HCT116 (cell line): ENCODE results near the gene GPR89B. TPM values are rescaled to one million over a fixed set of nuclear protein-coding genes. Genes with fewer than 3 reads are reported as not detected.
A peak's percentile ranks its signal among the peaks of the same experiment; 100 is the strongest.
"Not testable (repeated sequence)": the region's sequence is repeated elsewhere in the genome, so short reads cannot be mapped to it uniquely, and the experiment has no call there.

Source experiments
- ATAC-seq: fragments of 200-7000 bp; cut with Tn5 transposase; 2 replicates; pipeline ENCODE4 v1.9.1; 2020; ENCODE audit warnings: mild to moderate bottlenecking, moderate library complexity
- BruUV-seq: library from RNA; stranded (reverse); fragments of 400-500 nt; replicated peaks from 2 replicates; lab custom pipeline; 2021; lab: Mats Ljungman, UMichigan
- CTCF ChIA-PET: fragments of 300-600 bp; sonication (Branson Sonifier 250); formaldehyde crosslinking; loops from one replicate; lab custom pipeline; 2021; ENCODE audit warnings: antibody characterized with exemption; lab: Charles Lee
- POLR2A ChIA-PET: fragments of 300-600, 350-600 bp; sonication (Branson Sonifier 250); formaldehyde crosslinking; loops from one replicate; lab custom pipeline; 2021; ENCODE audit warnings: antibody characterized with exemption; lab: Charles Lee
- RAD21 ChIA-PET, 2 experiments: fragments of 300-600 bp; sonication (Branson Sonifier 250); formaldehyde crosslinking; loops; one replicate each; lab custom pipeline; 2023; ENCODE audit warnings: low total read pairs in 2 of 2; ENCODE audit not compliant: uncharacterized antibody in 2 of 2, unreplicated experiment in 2 of 2, low non-redundant PET in 1 of 2; lab: Charles Lee
- DNase-seq: peaks from one replicate; pipeline ENCODE4 v3.0.0-alpha.2; 2010; ENCODE audit warnings: low read depth, low spot score
- H2AFZ ChIP-seq: fragments of 200-600 bp; shearing (Covaris generic), sonication (generic); 2 replicates; pipeline ENCODE4 v1.6.1; 2017; ENCODE audit warnings: low read depth, mixed run types, mixed read lengths, antibody characterized with exemption, low read length; ENCODE audit not compliant: poor library complexity, severe bottlenecking
- H3K27ac ChIP-seq: 2 replicates; pipeline ENCODE4 v1.5.1; 2012; ENCODE audit warnings: low read depth, low read length
- H3K27me3 ChIP-seq: fragments of 200-600 bp; sonication (generic); 2 replicates; pipeline ENCODE4 v1.6.1; 2016; ENCODE audit warnings: mixed run types, low read length, mixed read lengths; ENCODE audit not compliant: insufficient read depth
- H3K36me3 ChIP-seq, 2 experiments: fragments of 200-500 bp in 1 of 2; fragments of 200-600 bp in 1 of 2; sonication (Bioruptor generic) in 1 of 2; sonication (generic) in 1 of 2; 2 replicates each; pipeline versions ENCODE4 v1.5.1 to v1.6.1; 2014 to 2016; ENCODE audit warnings: low read length in 2 of 2, inconsistent platforms in 1 of 2, mixed read lengths in 1 of 2, mixed run types in 1 of 2; ENCODE audit not compliant: insufficient read depth in 2 of 2, control insufficient read depth in 1 of 2
- H3K4me1 ChIP-seq, 2 experiments: fragments of 200-600 bp in 1 of 2; sonication (generic) in 1 of 2; 2 replicates each; pipeline versions ENCODE4 v1.5.1 to v1.6.1; 2012 to 2017; ENCODE audit warnings: low read length in 2 of 2, inconsistent platforms in 1 of 2, mild to moderate bottlenecking in 1 of 2, mixed read lengths in 1 of 2, mixed run types in 1 of 2, moderate library complexity in 1 of 2; ENCODE audit not compliant: insufficient read depth in 2 of 2, control insufficient read depth in 1 of 2
- H3K4me2 ChIP-seq: fragments of 200-600 bp; sonication (generic); 2 replicates; pipeline ENCODE4 v1.6.1; 2017; ENCODE audit warnings: mixed run types, low read length, mixed read lengths
- H3K4me3 ChIP-seq, 2 experiments: fragments of 200-600 bp in 1 of 2; sonication (generic) in 1 of 2; replicated peaks in 1 of 2; 2 replicates each; pipeline ENCODE4 v1.5.1; 2011 to 2016; ENCODE audit warnings: low read length in 2 of 2, control low read depth in 1 of 2, low read depth in 1 of 2, mild to moderate bottlenecking in 1 of 2, mixed read lengths in 1 of 2, mixed run types in 1 of 2
- H3K79me2 ChIP-seq: fragments of 200-600 bp; sonication (generic); 2 replicates; pipeline ENCODE4 v1.6.1; 2017; ENCODE audit warnings: mild to moderate bottlenecking, mixed run types, low read length, moderate library complexity, mixed read lengths; ENCODE audit not compliant: insufficient read depth
- H3K9ac ChIP-seq: fragments of 200-600 bp; sonication (generic); 2 replicates; pipeline ENCODE4 v1.6.1; 2016; ENCODE audit warnings: low read length, mixed read lengths
- H3K9me2 ChIP-seq: fragments of 200-600 bp; sonication (generic), shearing (Covaris generic); 2 replicates; pipeline ENCODE4 v1.6.1; 2017; ENCODE audit warnings: mixed run types, mild to moderate bottlenecking, moderate library complexity; ENCODE audit not compliant: insufficient read depth
- H3K9me3 ChIP-seq, 2 experiments: fragments of 200-500 bp in 1 of 2; fragments of 200-600 bp in 1 of 2; sonication (Bioruptor generic) in 1 of 2; sonication (generic) in 1 of 2; 2 replicates each; pipeline ENCODE4 v1.6.1; 2014 to 2017; ENCODE audit warnings: low read length in 2 of 2, mixed read lengths in 2 of 2, inconsistent platforms in 1 of 2, low read depth in 1 of 2, mild to moderate bottlenecking in 1 of 2, mixed run types in 1 of 2, moderate library complexity in 1 of 2; ENCODE audit not compliant: control insufficient read depth in 1 of 2, insufficient read depth in 1 of 2
- H4K20me1 ChIP-seq: fragments of 200-600 bp; sonication (generic), shearing (Covaris generic); 2 replicates; pipeline ENCODE4 v1.6.1; 2017; ENCODE audit warnings: mixed run types, mild to moderate bottlenecking, moderate library complexity; ENCODE audit not compliant: insufficient read depth
- intact Hi-C: fragments of 100-400 bp; cut with micrococcal nuclease; formaldehyde crosslinking; loops from 2 replicates; pipeline ENCODE4 v1.10.0; 2022
- total RNA-seq: library from RNA; stranded (reverse); gene quantifications from one replicate; pipeline ENCODE4 v1.2.1, GENCODE V29; 2021; ENCODE audit not compliant: unreplicated experiment
- TF ChIP-seq, protein P1 (sequence below), 3 experiments: fragments of 200-600 bp in 1 of 3; sonication (generic) in 1 of 3; IDR thresholded peaks in 2 of 3; conservative IDR thresholded peaks in 1 of 3; 2 replicates each; pipeline ENCODE4 v1.5.1; 2012 to 2017; ENCODE audit warnings: low read depth in 2 of 3, low read length in 2 of 3, antibody characterized with exemption in 1 of 3, borderline replicate concordance in 1 of 3, control low read depth in 1 of 3, mild to moderate bottlenecking in 1 of 3, mixed read lengths in 1 of 3, mixed run types in 1 of 3, moderate library complexity in 1 of 3; ENCODE audit not compliant: insufficient read depth in 1 of 3

The GPR89B gene
- total RNA-seq, 1 experiment from 2014 or later = 11.0 TPM

DNA sequence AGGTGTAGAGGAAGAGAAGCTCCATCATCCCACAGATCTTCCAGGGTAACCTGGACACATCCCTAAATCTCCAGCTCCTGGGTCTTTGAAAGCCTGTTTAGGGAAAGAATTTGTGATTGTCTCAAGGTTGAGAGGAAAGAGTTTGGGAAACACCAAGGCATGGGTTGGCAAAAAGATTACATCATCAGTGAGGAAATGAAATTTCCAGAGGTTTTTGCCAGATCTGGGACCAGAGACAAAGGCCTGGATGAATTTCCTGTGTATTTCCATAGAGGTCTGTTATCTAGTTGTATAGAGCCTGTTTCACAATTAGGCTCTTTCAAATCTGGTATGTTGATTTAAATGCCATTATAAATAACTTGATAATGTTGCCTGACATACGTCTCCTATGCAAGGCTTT is 82.3 kb downstream of the GPR89B start:
- no TSS peak for BruUV-seq
- ATAC-seq (no peak), DNase-seq (no peak)
- Histone ChIP-seq H3K36me3 (no peaks in the 10 kb centered on the region), H2AFZ (no peak overlapping the region), H3K4me3 (no peak overlapping the region), H3K4me1 (no peaks in the 10 kb centered on the region), H4K20me1 (no peaks in the 10 kb centered on the region), H3K9me3 (no peaks in the 10 kb centered on the region), H3K9ac (no peak overlapping the region), H3K27ac (no peak overlapping the region), H3K9me2 (no peaks in the 10 kb centered on the region), H3K4me2 (no peak overlapping the region), H3K27me3 (no peaks in the 10 kb centered on the region), H3K79me2 (no peaks in the 10 kb centered on the region)
- TF ChIP-seq, protein P1, sequence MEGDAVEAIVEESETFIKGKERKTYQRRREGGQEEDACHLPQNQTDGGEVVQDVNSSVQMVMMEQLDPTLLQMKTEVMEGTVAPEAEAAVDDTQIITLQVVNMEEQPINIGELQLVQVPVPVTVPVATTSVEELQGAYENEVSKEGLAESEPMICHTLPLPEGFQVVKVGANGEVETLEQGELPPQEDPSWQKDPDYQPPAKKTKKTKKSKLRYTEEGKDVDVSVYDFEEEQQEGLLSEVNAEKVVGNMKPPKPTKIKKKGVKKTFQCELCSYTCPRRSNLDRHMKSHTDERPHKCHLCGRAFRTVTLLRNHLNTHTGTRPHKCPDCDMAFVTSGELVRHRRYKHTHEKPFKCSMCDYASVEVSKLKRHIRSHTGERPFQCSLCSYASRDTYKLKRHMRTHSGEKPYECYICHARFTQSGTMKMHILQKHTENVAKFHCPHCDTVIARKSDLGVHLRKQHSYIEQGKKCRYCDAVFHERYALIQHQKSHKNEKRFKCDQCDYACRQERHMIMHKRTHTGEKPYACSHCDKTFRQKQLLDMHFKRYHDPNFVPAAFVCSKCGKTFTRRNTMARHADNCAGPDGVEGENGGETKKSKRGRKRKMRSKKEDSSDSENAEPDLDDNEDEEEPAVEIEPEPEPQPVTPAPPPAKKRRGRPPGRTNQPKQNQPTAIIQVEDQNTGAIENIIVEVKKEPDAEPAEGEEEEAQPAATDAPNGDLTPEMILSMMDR (IDR thresholded peaks at IDR 0.05 in 2 of 3, conservative IDR thresholded peaks at IDR 0.05 in 1 of 3; ENCODE audit: borderline replicate concordance in 1 of 3, insufficient read depth in 1 of 3, low read depth in 2 of 3, low read length in 2 of 3) = no peak
- intact Hi-C loops = no loop called here
- POLR2A ChIA-PET = no interaction called here
- RAD21 ChIA-PET = no interaction called here
- CTCF ChIA-PET = no interaction called here

DNA sequence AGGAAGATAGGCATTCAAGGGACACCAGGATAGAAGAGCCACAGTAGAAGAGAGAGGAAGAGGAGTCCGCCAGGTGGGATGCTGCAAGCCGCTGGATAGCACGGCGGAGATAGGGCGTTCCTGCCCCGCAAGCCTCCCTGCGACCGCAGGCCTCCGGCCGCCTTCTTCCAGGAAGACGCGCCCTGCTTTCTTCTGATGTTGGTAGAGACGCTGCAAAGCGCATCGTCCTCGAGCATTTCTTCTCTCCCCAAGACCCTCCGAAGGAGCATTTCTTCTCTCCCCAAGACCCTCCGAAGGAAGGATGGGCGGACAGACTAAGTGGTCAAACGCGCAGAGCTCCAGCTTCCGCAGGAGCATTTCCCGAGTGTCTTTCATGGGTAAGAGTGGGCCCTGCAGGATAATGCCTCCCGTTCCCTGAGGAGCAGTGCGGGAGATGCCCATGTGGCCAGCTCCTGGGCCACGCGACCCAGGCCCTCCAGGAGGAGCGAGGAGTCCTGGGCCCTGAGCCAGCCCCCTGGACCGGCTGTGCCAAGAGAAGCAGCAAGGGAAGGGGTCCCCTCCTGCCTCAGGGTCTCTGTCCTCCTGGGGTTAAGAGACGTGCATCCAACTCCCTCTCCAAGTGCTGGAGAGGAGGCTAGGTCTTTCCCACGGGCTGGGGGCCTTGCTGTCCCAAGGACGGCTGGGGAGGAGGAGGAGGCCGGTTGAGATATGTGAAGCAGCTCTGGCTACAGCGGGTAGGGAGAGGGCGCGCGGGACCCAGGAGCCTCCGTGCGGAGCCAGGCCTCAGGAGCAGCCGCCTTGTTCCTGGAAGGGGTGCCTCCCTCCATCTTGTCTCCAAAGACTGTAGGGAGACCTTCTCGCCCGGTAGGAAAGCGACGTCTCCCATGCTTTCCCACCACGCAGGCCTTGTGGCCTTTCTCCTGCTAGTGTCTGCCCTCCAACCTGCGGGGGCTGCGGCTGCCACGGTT is 85.2 kb downstream of the GPR89B start:
- DNase-seq, H3K4me1 ChIP-seq, H3K36me3 ChIP-seq, POLR2A ChIA-PET, intact Hi-C loops, H3K27me3 ChIP-seq, H3K79me2 ChIP-seq, H3K9ac ChIP-seq, H3K9me3 ChIP-seq, ATAC-seq, RAD21 ChIA-PET, BruUV-seq, H4K20me1 ChIP-seq, CTCF ChIA-PET, H3K4me2 ChIP-seq, H3K27ac ChIP-seq, H2AFZ ChIP-seq, H3K4me3 ChIP-seq, H3K9me2 ChIP-seq: not testable (repeated sequence)

DNA sequence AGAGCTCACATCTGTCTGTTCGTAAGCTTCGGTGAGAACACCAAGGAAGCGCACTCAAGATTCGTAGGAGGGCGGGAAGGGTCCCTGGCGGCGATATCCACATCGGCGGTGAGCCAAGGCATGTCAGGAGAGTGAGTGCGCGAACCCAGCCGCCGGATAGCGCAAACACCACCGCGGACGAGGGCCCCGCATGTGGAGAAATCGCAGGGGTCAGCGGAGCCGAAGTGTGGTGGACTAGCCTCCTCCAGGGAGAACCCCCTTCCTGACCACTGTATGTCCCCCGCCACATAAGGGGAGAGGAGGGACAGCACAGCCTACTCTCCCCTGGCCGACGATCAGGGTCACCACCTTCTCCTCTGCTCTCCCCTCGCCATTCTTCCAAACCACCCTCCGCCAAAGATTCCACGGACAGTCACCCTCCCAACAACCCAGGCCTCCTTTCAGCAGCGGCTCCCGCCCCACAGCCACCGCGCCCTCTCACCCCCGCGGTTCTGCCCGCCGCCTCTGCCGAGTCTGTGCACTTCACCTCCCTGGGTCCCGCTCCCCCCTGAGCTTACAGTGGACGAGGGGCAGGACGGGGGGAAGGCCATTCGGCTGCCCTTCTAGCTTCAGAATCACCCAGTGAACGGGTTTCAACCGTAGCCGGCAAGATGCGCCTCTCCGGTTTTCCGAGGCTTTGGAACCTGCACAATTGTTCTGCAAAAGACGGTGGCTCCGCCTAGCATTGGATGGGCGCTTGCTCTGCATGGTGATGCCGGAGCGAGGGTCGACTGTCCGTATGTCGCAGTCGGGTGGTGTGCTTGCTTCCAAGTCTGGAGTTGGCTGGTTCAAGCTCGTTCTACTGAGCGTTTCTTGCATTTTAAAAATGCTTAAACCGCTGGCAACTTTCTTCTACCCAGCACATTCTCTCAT is 86.3 kb downstream of the GPR89B start:
- CTCF ChIA-PET, RAD21 ChIA-PET, H3K4me1 ChIP-seq, H3K79me2 ChIP-seq, BruUV-seq, H3K27me3 ChIP-seq, H3K9me3 ChIP-seq, intact Hi-C loops, H3K27ac ChIP-seq, H3K4me2 ChIP-seq, H2AFZ ChIP-seq, H3K36me3 ChIP-seq, H4K20me1 ChIP-seq, H3K9ac ChIP-seq, H3K9me2 ChIP-seq, POLR2A ChIA-PET, H3K4me3 ChIP-seq, DNase-seq: not testable (repeated sequence)
- ATAC-seq = peak; percentile 25; the same call in 1 of the 2 replicates
